Measurements from ENCODE around the gene DHCR7. TPM values are rescaled to one million over a fixed set of nuclear protein-coding genes. Genes with fewer than 3 reads are reported as not detected.

The DHCR7 gene
- total RNA-seq, 1 donor from 2014 or later = 53.5 TPM

DNA sequence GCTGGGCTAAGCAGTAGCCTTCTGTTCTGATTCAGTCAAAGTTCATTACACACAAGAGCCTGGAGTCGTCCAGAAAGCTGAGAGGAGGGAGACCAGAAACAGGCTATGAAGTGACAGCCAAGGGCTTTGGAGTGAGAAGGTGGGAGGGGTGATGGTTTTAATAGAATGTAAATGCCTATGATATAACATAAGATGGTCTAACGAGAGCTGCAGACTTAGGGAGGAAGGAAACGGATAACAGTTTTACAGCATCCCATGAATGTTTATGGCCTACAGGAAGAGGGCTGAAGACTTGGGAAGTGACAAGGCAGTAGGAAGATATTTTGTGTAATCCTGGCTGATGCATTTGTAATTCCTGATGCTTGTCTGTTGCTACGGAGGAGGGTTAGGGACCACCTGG lies 62.0 kb downstream of the DHCR7 start:
- no peak for DNase-seq (ENCODE audit: low read depth, low spot score)

DNA sequence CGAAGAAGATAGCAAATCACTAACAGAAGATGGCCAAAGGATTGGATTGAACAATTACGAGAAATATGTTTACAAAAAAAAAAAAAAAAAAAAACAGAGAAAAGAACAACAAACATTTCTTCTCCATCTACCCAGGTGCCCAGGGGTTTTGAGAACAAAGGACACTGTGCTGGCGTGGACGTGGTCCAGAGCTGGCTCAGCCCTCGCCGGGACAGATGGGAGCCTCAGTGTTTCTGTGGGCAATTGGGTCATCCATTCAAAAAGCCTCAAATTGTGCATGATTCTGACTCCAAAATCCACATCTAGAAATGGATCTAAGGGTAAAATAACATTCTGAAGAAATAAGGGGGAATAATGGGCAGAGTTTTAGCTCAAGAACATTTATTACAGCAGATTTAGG lies 63.1 kb downstream of the DHCR7 start:
- DNase-seq (ENCODE audit: low read depth, low spot score) = no peak

DNA sequence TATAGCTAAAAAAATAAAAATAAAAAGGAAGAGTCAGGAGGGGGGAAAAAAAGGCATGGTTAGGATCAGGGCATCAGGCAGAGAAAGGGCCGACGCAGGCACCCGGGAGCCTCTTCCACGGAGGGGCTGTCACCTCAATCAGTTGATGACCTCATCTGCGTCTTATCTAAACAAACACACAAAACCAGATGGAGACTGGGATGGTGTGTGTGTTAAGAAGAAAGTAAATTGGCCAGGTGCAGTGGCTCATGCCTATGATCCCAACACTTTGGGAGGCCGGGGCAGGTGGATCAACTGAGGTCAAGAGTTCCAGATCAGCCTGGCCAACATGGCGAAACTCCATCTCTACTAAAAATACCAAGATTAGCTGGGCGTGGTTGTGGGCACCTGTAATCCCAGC lies 63.6 kb downstream of the DHCR7 start:
- no peak for DNase-seq (ENCODE audit: low read depth, low spot score)

Other genes starting within 250 kb of the DHCR7 start
- gene SHANK2, start 195.8 kb downstream of the DHCR7 start, total RNA-seq = under 0.01 TPM in 1 of 2 replicates, not detected in the other
- gene NADSYN1, start 4.8 kb upstream of the DHCR7 start, total RNA-seq = 93.6 and 110 TPM in 2 replicates
- gene KRTAP5-7, start 78.9 kb upstream of the DHCR7 start, total RNA-seq = not detected in 2 replicates
- gene KRTAP5-8, start 89.6 kb upstream of the DHCR7 start, total RNA-seq = not detected in 2 replicates
- gene KRTAP5-9, start 100.0 kb upstream of the DHCR7 start, total RNA-seq = not detected in 2 replicates
- not detected in 2 replicates for gene KRTAP5-10, start 117.2 kb upstream of the DHCR7 start, total RNA-seq
- not detected in 2 replicates for gene KRTAP5-11, start 134.5 kb upstream of the DHCR7 start, total RNA-seq

All from pulmonary artery endothelial cell (primary cell).